IgD-negative memory B cell (primary cell): Measurements from ENCODE around the gene CRABP2. TPM values are rescaled to one million over a fixed set of nuclear protein-coding genes. Genes with fewer than 3 reads are reported as not detected.

Experiments
- H3K27ac Mint-ChIP-seq, 3 donors: one replicate each; pipeline ENCODE4 v1.8.0; 2020 to 2022; ENCODE audit warnings: mild to moderate bottlenecking in 3 of 3, mixed read lengths in 3 of 3, moderate library complexity in 1 of 3
- H3K27me3 Mint-ChIP-seq: one replicate; pipeline ENCODE4 v1.8.0; 2021; ENCODE audit warnings: mixed read lengths
- H3K36me3 Mint-ChIP-seq: one replicate; pipeline ENCODE4 v1.8.0; 2020; ENCODE audit warnings: mild to moderate bottlenecking, mixed read lengths
- H3K4me1 Mint-ChIP-seq, 3 donors: one replicate each; pipeline ENCODE4 v1.8.0; 2020 to 2022; ENCODE audit warnings: mixed read lengths in 3 of 3, mild to moderate bottlenecking in 1 of 3
- H3K4me3 Mint-ChIP-seq, 4 donors: one replicate each; pipeline ENCODE4 v1.8.0; 2020 to 2022; ENCODE audit warnings: mild to moderate bottlenecking in 4 of 4, mixed read lengths in 4 of 4, moderate library complexity in 3 of 4
- H3K9me3 Mint-ChIP-seq, 3 donors: one replicate each; pipeline ENCODE4 v1.8.0; 2020 to 2021; ENCODE audit warnings: mixed read lengths in 3 of 3, mild to moderate bottlenecking in 1 of 3
- polyA plus RNA-seq: library from polyadenylated mRNA; unstranded; fragments of 300-500 nt; fragmentation: Illumina TruSeq; gene quantifications from one replicate; pipeline ENCODE4 v1.2.3, GENCODE V29; 2021

Gene CRABP2
- polyA plus RNA-seq, 1 donor from 2014 or later = 0.31 TPM

DNA sequence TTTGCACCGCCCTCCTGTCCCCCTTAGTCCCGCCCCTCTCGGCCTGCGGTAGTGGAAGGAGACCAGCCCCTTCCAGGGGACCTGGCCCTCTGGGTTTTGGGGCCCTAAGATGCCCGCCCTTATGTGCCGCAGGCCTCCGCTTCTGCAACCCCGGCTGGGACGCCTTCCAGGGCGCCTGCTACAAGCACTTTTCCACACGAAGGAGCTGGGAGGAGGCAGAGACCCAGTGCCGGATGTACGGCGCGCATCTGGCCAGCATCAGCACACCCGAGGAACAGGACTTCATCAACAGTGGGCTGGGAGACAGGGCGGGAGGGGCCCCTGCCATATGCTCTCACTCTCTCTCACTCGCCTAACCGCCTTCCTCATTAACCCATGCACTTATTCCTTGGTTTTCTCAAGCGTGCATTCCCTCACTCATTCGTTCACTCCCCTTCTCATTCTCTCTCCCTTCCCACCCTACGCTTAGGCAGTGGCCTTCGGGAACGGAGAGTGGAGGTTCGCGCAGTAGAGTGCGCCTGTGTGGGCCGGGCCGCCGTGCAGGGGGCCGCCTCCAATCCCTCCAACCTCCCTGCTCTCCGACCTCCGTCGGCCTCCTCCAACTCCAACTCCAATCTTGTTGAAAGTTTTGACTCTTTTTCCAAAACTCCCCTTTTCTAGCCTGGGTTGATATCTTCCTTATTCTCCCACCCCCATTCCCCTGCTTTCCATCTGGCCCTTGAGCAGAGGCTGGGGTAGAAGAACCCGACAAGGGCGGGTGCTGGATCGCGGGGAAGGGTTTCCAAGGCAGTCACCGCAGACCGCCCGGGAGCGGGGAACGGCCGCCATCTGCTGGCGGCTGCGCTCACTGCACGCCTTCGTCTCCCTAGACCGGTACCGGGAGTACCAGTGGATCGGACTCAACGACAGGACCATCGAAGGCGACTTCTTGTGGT, 48.3 kb downstream of the CRABP2 start:
- Mint-ChIP-seq H3K4me3 (peak overlapping the region; percentile 27 to 93 (median 78)), H3K27ac (peak overlapping the region in 2 of 3 donors; percentile 6 to 58), H3K4me1 (peaks cover 28 to 37% (median 34%) of the 10 kb centered on the region in 3 donors), H3K36me3 (peaks cover 2% of the 10 kb centered on the region), H3K27me3 (peaks cover 45% of the 10 kb centered on the region), H3K9me3 (peaks cover 0 to under 1% (median 0%) of the 10 kb centered on the region in 3 donors)

DNA sequence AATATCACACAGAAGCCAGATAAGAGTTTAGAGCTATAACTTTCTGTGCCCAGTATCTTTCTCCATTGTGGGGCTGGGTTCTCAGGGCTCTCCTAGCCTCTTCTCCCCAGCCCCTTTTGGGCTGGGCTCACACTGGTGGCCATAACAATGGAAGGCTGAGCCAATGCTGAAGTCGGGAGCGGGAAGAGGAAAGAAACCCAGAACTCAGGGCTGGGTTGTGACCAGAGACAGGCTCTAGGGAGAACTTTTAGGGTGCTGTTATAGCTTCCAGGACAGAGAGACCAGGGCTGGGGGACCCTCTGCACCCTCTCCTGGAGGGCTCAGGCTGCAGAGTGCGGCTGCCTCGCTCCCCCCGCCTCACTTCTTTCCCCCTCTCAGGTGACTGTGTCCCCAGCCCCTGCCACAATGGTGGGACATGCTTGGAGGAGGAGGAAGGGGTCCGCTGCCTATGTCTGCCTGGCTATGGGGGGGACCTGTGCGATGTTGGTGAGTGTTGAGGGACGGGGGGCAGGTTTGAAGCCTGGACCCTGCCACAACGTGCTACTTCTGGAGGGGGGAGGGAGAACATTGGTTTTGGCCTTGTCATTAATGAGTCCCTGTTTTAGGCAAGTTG, 49.4 kb downstream of the CRABP2 start:
- H3K4me1 Mint-ChIP-seq = peaks cover 19 to 28% (median 24%) of the 10 kb centered on the region in 3 donors
- peaks cover 2% of the 10 kb centered on the region for H3K36me3 Mint-ChIP-seq
- H3K27me3 Mint-ChIP-seq = peaks cover 49% of the 10 kb centered on the region
- peak overlapping the region in 1 of 3 donors; percentile 24 for H3K27ac Mint-ChIP-seq
- peak overlapping the region in 3 of 4 donors; percentile 27 to 93 (median 55) for H3K4me3 Mint-ChIP-seq
- H3K9me3 Mint-ChIP-seq = peaks cover 0 to 2% (median 0%) of the 10 kb centered on the region in 3 donors

DNA sequence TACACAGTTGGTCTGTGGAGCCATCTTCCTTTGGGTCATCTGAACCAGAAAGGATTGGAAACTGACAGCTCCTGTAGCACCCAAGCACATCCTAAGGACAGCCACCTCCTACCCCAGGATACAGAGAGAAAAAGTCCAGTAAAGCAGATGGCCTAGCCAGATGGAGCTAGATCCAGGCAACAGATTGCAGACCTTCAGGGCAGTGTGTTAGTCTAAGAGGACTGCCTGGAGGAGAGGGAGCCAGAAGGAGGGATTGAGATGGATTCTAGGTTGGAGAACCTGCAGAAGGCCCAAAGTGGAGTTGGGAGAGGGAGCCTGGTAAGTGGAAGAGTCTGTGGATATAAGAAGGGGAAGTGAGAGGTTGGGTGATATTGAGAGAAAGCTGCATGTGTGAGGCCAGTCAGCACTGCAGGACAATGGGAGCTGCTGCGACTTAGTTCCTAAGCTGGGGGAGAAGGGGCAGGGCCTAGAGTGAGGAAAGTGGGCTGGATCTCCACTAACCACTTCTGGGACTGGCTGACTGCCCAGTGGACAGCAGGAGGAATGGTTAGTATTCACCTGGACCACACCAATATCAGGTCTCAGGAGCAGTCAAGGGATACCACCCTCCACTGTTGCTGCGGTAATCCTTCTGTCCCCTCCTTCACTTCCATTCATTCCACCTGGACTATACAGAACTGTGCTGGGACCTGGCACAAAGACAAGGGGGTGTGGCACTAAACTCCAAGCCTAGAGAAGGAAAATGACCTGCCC, 50.1 kb downstream of the CRABP2 start:
- peaks cover 2% of the 10 kb centered on the region for H3K36me3 Mint-ChIP-seq
- H3K4me1 Mint-ChIP-seq = peaks cover 17 to 22% (median 18%) of the 10 kb centered on the region in 3 donors
- H3K4me3 Mint-ChIP-seq = peak overlapping the region; percentile 10 to 58 (median 50)
- peak overlapping the region in 1 of 3 donors; percentile 24 for H3K27ac Mint-ChIP-seq
- H3K9me3 Mint-ChIP-seq = peaks cover 0 to 2% (median 0%) of the 10 kb centered on the region in 3 donors
- peaks cover 51% of the 10 kb centered on the region for H3K27me3 Mint-ChIP-seq

DNA sequence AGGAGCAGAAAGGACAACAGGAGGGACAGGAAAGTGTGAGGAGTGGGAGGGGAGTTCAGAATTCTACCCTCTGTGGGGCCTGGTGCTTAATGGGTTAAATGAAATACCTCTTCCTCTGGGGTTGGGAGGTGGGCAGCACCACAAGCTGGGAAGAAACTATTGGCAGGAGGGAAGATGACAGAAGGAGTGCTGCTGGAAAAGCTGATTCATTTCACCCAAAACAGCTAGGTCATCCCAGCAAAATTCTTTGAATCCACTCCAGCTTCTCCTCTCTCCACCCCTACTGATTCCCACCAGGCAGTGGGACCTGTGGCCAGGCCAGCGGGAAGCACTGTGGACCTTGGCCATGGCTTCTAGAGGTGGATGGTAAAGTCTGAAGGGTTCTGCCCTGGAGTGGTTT, 50.7 kb downstream of the CRABP2 start:
- Mint-ChIP-seq H3K4me3 (no peak overlapping the region), H3K27ac (no peak overlapping the region), H3K4me1 (peaks cover 14 to 17% (median 15%) of the 10 kb centered on the region in 3 donors), H3K36me3 (peaks cover 2% of the 10 kb centered on the region), H3K27me3 (peaks cover 51% of the 10 kb centered on the region), H3K9me3 (peaks cover 0 to 2% (median 0%) of the 10 kb centered on the region in 3 donors)

DNA sequence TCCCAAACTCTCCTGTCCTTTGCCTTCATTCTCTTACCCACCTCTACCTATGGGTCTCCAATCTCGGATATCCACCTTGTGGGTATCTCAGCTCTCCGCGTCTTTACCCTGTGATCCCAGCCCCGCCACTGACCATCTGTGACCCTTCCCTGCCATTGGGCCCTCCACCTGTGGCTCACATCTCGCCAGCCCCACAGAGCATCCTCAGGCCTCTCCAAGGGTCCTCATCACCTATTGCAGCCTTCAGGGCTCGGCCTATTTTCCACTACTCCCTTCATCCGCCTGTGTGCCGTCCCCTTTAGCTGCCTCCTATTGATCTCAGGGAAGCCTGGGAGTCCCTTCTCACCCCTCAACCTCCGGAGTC, 52.4 kb downstream of the CRABP2 start:
- Mint-ChIP-seq H3K27me3 (peaks cover 64% of the 10 kb centered on the region), H3K27ac (no peak overlapping the region), H3K4me3 (no peak overlapping the region), H3K4me1 (peaks cover 10 to 12% (median 10%) of the 10 kb centered on the region in 3 donors), H3K9me3 (peaks cover 0 to 2% (median 0%) of the 10 kb centered on the region in 3 donors), H3K36me3 (peaks cover 2% of the 10 kb centered on the region)

DNA sequence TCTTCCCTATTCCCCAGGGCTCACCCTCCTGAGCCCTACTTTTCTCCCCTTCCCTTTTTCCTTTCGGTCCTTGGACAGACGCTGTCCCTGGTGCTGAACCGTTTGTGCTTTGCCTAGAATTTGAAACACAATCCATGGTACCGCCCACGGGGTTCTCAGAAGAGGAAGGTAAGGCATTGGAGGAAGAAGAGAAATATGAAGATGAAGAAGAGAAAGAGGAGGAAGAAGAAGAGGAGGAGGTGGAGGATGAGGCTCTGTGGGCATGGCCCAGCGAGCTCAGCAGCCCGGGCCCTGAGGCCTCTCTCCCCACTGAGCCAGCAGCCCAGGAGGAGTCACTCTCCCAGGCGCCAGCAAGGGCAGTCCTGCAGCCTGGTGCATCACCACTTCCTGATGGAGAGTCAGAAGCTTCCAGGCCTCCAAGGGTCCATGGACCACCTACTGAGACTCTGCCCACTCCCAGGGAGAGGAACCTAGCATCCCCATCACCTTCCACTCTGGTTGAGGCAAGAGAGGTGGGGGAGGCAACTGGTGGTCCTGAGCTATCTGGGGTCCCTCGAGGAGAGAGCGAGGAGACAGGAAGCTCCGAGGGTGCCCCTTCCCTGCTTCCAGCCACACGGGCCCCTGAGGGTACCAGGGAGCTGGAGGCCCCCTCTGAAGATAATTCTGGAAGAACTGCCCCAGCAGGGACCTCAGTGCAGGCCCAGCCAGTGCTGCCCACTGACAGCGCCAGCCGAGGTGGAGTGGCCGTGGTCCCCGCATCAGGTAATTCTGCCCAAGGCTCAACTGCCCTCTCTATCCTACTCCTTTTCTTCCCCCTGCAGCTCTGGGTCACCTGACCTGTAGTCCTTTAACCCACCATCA, 53.0 kb downstream of the CRABP2 start:
- no peak overlapping the region for H3K27ac Mint-ChIP-seq
- H3K27me3 Mint-ChIP-seq = peaks cover 64% of the 10 kb centered on the region
- peaks cover 0 to 2% (median 0%) of the 10 kb centered on the region in 3 donors for H3K9me3 Mint-ChIP-seq
- no peak overlapping the region for H3K4me3 Mint-ChIP-seq
- peaks cover 7 to 10% (median 9%) of the 10 kb centered on the region in 3 donors for H3K4me1 Mint-ChIP-seq
- peaks cover 1% of the 10 kb centered on the region for H3K36me3 Mint-ChIP-seq

Other genes starting within 250 kb of the CRABP2 start
- 16.2 TPM for gene MEF2D, start 204.8 kb downstream of the CRABP2 start, polyA plus RNA-seq
- gene IQGAP3, start 133.0 kb downstream of the CRABP2 start, polyA plus RNA-seq = not detected
- 0.38 TPM for gene TTC24, start 125.9 kb downstream of the CRABP2 start, polyA plus RNA-seq
- 121 TPM for gene NAXE, start 113.8 kb downstream of the CRABP2 start, polyA plus RNA-seq
- 45.5 TPM for gene GPATCH4, start 104.1 kb downstream of the CRABP2 start, polyA plus RNA-seq
- gene HAPLN2, start 86.2 kb downstream of the CRABP2 start, polyA plus RNA-seq = not detected
- gene BCAN, start 63.5 kb downstream of the CRABP2 start, polyA plus RNA-seq = not detected
- not detected for gene NES, start 28.2 kb downstream of the CRABP2 start, polyA plus RNA-seq
- 11.5 TPM for gene METTL25B, start 22.9 kb upstream of the CRABP2 start, polyA plus RNA-seq
- gene ISG20L2, start 23.2 kb upstream of the CRABP2 start, polyA plus RNA-seq = 39.7 TPM
- 93.7 TPM for gene MRPL24, start 35.5 kb upstream of the CRABP2 start, polyA plus RNA-seq
- gene HDGF, start 46.1 kb upstream of the CRABP2 start, polyA plus RNA-seq = 17.8 TPM
- 57.3 TPM for gene PRCC, start 62.0 kb upstream of the CRABP2 start, polyA plus RNA-seq
- gene SH2D2A, start 111.3 kb upstream of the CRABP2 start, polyA plus RNA-seq = 2.1 TPM
- gene INSRR, start 153.5 kb upstream of the CRABP2 start, polyA plus RNA-seq = not detected
- not detected for gene NTRK1, start 155.3 kb upstream of the CRABP2 start, polyA plus RNA-seq
- gene PEAR1, start 188.1 kb upstream of the CRABP2 start, polyA plus RNA-seq = not detected
- gene LRRC71, start 215.0 kb upstream of the CRABP2 start, polyA plus RNA-seq = not detected